GM10266 (cell line): ENCODE results near the gene THBS2.

Experiments used
- DNase-seq: peaks from one replicate; pipeline ENCODE4 v3.0.0; 2012; ENCODE audit errors: extremely low spot score
- TF ChIP-seq, protein P1 (sequence below): IDR thresholded peaks from 2 replicates; pipeline ENCODE4 v1.5.1; 2012; ENCODE audit warnings: mild to moderate bottlenecking, low read depth; ENCODE audit not compliant: control insufficient read depth, insufficient read depth; ENCODE audit errors: missing control alignments

THBS2 gene

GRCh38 chr6:169172456-169172855 is 81.2 kb downstream of the THBS2 start:
- DNase-seq, result no peak
- TF ChIP-seq, protein P1, sequence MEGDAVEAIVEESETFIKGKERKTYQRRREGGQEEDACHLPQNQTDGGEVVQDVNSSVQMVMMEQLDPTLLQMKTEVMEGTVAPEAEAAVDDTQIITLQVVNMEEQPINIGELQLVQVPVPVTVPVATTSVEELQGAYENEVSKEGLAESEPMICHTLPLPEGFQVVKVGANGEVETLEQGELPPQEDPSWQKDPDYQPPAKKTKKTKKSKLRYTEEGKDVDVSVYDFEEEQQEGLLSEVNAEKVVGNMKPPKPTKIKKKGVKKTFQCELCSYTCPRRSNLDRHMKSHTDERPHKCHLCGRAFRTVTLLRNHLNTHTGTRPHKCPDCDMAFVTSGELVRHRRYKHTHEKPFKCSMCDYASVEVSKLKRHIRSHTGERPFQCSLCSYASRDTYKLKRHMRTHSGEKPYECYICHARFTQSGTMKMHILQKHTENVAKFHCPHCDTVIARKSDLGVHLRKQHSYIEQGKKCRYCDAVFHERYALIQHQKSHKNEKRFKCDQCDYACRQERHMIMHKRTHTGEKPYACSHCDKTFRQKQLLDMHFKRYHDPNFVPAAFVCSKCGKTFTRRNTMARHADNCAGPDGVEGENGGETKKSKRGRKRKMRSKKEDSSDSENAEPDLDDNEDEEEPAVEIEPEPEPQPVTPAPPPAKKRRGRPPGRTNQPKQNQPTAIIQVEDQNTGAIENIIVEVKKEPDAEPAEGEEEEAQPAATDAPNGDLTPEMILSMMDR, result no peak

GRCh38 chr6:169171951-169172350 is 81.7 kb downstream of the THBS2 start:
- TF ChIP-seq, protein P1, result no peak
- no peak for DNase-seq

- TF ChIP-seq, protein P1, result no peak
- no peak for DNase-seq
These were observed 82.6 kb downstream of the THBS2 start for GRCh38 chr6:169171016-169171415.

DNA sequence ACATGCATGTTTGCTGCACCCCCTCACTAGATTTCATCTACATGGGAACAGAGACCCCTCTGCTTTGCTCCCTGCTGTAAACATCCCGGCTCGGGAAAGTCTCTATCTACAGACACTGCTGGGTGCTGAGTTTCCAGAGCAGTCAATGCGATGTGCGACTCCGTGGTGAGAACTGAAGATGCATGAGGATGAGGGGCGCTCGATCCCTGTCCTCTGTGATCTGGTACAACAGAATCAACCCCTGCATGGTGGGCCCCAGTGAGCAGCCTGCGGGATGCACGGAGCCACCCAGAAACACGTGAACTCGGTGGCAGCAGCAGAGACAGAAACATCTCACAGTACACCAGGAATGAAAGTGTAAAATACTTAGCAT is 83.1 kb downstream of the THBS2 start:
- TF ChIP-seq, protein P1, result no peak
- no peak for DNase-seq

DNA sequence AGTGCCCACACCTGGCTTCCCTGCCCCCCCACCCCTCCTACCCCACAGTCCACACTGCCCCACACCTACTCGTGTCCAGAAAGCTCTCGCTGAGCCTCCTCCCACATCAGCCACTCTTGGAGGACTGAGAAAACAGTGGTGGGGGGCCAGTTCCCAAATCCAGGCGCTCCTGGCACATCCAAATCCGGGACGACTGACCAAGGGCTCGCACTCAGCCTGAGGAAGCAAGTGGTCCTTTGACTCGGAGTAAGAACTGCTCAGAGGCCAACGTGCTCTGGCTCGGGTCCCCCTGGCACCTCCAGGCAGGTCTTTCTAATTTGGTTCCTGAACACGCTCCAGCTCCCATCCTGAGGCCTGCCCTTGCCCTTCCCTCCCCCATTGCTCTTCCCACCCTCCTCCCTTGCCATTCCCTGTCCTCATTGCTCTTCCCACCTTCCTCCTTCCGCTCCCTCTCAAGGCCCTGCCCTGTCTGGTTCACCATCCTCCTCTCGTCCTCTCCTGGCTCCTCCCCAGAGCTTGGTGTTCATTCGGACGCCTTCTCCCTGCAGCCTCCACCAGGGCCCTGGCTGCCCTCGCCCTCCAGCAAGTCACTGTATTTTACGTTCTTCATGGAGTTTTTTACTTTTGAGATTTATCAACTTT is 83.6 kb downstream of the THBS2 start:
- TF ChIP-seq, protein P1, result no peak
- no peak for DNase-seq

DNA sequence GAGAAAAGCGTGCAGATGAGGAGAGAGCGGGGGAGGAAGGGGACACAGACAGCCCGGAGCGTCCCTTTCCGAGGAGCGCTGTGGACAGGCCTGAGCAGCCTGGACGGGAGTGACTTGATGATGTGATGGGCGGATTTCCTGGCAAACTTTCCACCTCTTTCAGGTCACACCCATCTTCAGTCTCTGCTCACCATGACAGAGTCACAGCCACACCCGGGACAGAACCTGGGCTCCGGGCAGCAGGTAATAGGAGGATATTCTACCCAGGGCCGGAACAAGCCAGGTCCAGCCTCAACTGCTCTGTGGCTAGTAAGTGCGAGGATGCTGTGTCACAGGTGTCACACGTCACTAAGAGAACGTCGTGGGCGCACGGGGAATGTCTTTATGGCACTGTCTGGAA is 84.3 kb downstream of the THBS2 start:
- DNase-seq, result no peak

GRCh38 chr6:169168706-169169105 is 84.9 kb downstream of the THBS2 start:
- DNase-seq, result no peak
- TF ChIP-seq, protein P1, result no peak

More for the DNA sequence above, 84.3 kb downstream of the THBS2 start:
- TF ChIP-seq, protein P1, result no peak
